Endothelial cell of umbilical vein (primary cell): ENCODE results near the gene APCDD1L. TPM values are rescaled to one million over a fixed set of nuclear protein-coding genes. Genes with fewer than 3 reads are reported as not detected.
A peak's percentile ranks its signal among the peaks of the same experiment; 100 is the strongest.

Experiments
- BruUV-seq: library from RNA; stranded (reverse); fragments of 400-500 nt; replicated peaks from 2 replicates; lab custom pipeline; 2021; lab: Mats Ljungman, UMichigan
- CTCF ChIA-PET: fragments of 300-600, 350-600 bp; sonication (Branson Sonifier 250); formaldehyde crosslinking; loops from one replicate; lab custom pipeline; 2021; ENCODE audit warnings: antibody characterized with exemption, inconsistent platforms; lab: Charles Lee
- POLR2A ChIA-PET: fragments of 300-600, 350-600 bp; sonication (Branson Sonifier 250); formaldehyde crosslinking; loops from one replicate; lab custom pipeline; 2021; ENCODE audit warnings: antibody characterized with exemption, inconsistent platforms; lab: Charles Lee
- DNase-seq: peaks from one replicate; pipeline ENCODE4 v3.0.0-alpha.2; 2011; ENCODE audit warnings: low read depth, low spot score
- FAIRE-seq: peaks from 2 replicates; lab custom pipeline; 2011; peaks lifted over from hg19 to GRCh38; lab: Jason Lieb, UNC
- H2AFZ ChIP-seq: 2 replicates; pipeline ENCODE4 v1.6.0; 2012; ENCODE audit warnings: low read depth, low read length, control low read depth, inconsistent platforms
- H3K27ac ChIP-seq: 2 replicates; pipeline ENCODE4 v1.5.1; 2011; ENCODE audit warnings: low read depth, mild to moderate bottlenecking, control low read depth, low read length, moderate library complexity; ENCODE audit not compliant: insufficient read depth
- H3K27me3 ChIP-seq, 2 experiments: 2 replicates each; pipeline versions ENCODE4 v1.6.0 to v1.6.1; 2011; ENCODE audit warnings: low read length in 2 of 2, mixed read lengths in 1 of 2; ENCODE audit not compliant: control insufficient read depth in 2 of 2, insufficient read depth in 2 of 2
- H3K36me3 ChIP-seq, 2 experiments: 2 replicates in 1 of 2; 3 replicates in 1 of 2; pipeline ENCODE4 v1.5.1; 2011; ENCODE audit warnings: low read length in 2 of 2, mild to moderate bottlenecking in 1 of 2, moderate library complexity in 1 of 2; ENCODE audit not compliant: control insufficient read depth in 2 of 2, insufficient read depth in 2 of 2; ENCODE audit errors: extremely low read depth in 1 of 2
- H3K4me1 ChIP-seq: 3 replicates; pipeline ENCODE4 v1.5.1; 2011; ENCODE audit warnings: mild to moderate bottlenecking, low read length; ENCODE audit not compliant: control insufficient read depth, insufficient read depth; ENCODE audit errors: extremely low read depth
- H3K4me2 ChIP-seq: 2 replicates; pipeline ENCODE4 v1.6.1; 2011; ENCODE audit warnings: low read length, control low read depth, mixed read lengths; ENCODE audit not compliant: insufficient read depth
- H3K4me3 ChIP-seq, 3 experiments: fragments of 200-600 bp in 1 of 3; sonication (generic), shearing (Covaris generic) in 1 of 3; replicated peaks in 1 of 3; 2 replicates each; pipeline ENCODE4 v1.5.1; 2011 to 2016; ENCODE audit warnings: control low read depth in 3 of 3, low read length in 3 of 3, mild to moderate bottlenecking in 2 of 3, inconsistent platforms in 1 of 3, low read depth in 1 of 3, moderate library complexity in 1 of 3; ENCODE audit not compliant: insufficient read depth in 1 of 3
- H3K79me2 ChIP-seq: 2 replicates; pipeline ENCODE4 v1.6.0; 2012; ENCODE audit warnings: low read length, inconsistent platforms; ENCODE audit not compliant: control insufficient read depth, insufficient read depth
- H3K9ac ChIP-seq: replicated peaks from 2 replicates; pipeline ENCODE3; 2011; ENCODE audit warnings: low read length, control low read depth; ENCODE audit not compliant: insufficient read depth; ENCODE audit errors: extremely low read depth
- H3K9me1 ChIP-seq: replicated peaks from 3 replicates; pipeline ENCODE4 v1.6.0; 2011; ENCODE audit warnings: mild to moderate bottlenecking, low read length; ENCODE audit not compliant: control insufficient read depth, insufficient read depth; ENCODE audit errors: extremely low read depth
- H3K9me3 ChIP-seq: replicated peaks from 2 replicates; pipeline ENCODE4 v1.5.1; 2012; ENCODE audit warnings: low read length, inconsistent platforms; ENCODE audit not compliant: control insufficient read depth, insufficient read depth
- H4K20me1 ChIP-seq: replicated peaks from 2 replicates; pipeline ENCODE3; 2011; ENCODE audit warnings: mild to moderate bottlenecking, low read length; ENCODE audit not compliant: control insufficient read depth, insufficient read depth; ENCODE audit errors: extremely low read depth
- CTCF ChIP-seq, 2 donors: IDR thresholded peaks; 1 replicate in 1 of 2; 2 replicates in 1 of 2; pipeline ENCODE4 v1.5.1; 2011; ENCODE audit warnings: low read length in 2 of 2, mild to moderate bottlenecking in 2 of 2, moderate library complexity in 2 of 2, control low read depth in 1 of 2, inconsistent platforms in 1 of 2, low read depth in 1 of 2; ENCODE audit not compliant: insufficient read depth in 1 of 2; ENCODE audit errors: extremely low read depth in 1 of 2
- EZH2 ChIP-seq: IDR thresholded peaks from 2 replicates; pipeline ENCODE4 v1.6.1; 2012; ENCODE audit warnings: borderline replicate concordance, low read depth, mild to moderate bottlenecking, moderate library complexity, low read length, inconsistent platforms; ENCODE audit not compliant: severe bottlenecking
- FOS ChIP-seq: IDR thresholded peaks from 2 replicates; pipeline ENCODE4 v1.6.1; 2011; ENCODE audit warnings: mild to moderate bottlenecking, low read length, moderate library complexity, borderline replicate concordance; ENCODE audit not compliant: insufficient read depth
- GATA2 ChIP-seq: IDR thresholded peaks from 2 replicates; pipeline ENCODE4 v1.7.0; 2011; ENCODE audit warnings: low read depth, mild to moderate bottlenecking, moderate library complexity, mixed read lengths, low read length; ENCODE audit not compliant: insufficient read length, insufficient read depth
- JUN ChIP-seq: IDR thresholded peaks from 2 replicates; pipeline ENCODE4 v1.6.1; 2011; ENCODE audit warnings: borderline replicate concordance, low read depth; ENCODE audit not compliant: insufficient read length, insufficient read depth
- MYC ChIP-seq: IDR thresholded peaks from one replicate; pipeline ENCODE4 v1.6.1; 2011; ENCODE audit warnings: mild to moderate bottlenecking, low read depth, low read length
- POLR2A ChIP-seq: IDR thresholded peaks from 2 replicates; pipeline ENCODE4 v1.6.1; 2012; ENCODE audit warnings: low read depth, mild to moderate bottlenecking, control low read depth, low read length
- POLR2AphosphoS5 ChIP-seq: IDR thresholded peaks from 2 replicates; pipeline ENCODE4 v1.6.1; 2012; ENCODE audit warnings: low read depth, mild to moderate bottlenecking, control low read depth, low read length, moderate library complexity; ENCODE audit not compliant: insufficient read depth
- dilution Hi-C: fragments of 300-500 bp; cut with MboI; formaldehyde crosslinking; loops from one replicate; pipeline ENCODE4 v1.15.0; 2019; ENCODE audit warnings: low sequenced_read_pairs; ENCODE audit not compliant: extremely low pct_ligation_motif_present
- intact Hi-C: fragments of 100-400 bp; cut with micrococcal nuclease; formaldehyde crosslinking; loops from one replicate; pipeline ENCODE4 v1.10.0; 2022
- polyA plus RNA-seq, 4 experiments: library from polyadenylated mRNA; depleted of rRNA in 3 of 4; stranded (reverse) in 3 of 4; unstranded in 1 of 4; fragments of >200 nt; gene quantifications; 2 replicates each; pipeline versions ENCODE4 v1.2.1 to v1.2.3, GENCODE V29; 2011 to 2012; ENCODE audit warnings: missing spikeins in 1 of 4
- total RNA-seq: library from RNA; stranded (reverse); gene quantifications from 2 replicates; pipeline ENCODE4 v1.2.3, GENCODE V29; 2021
- TF ChIP-seq, protein P1 (sequence below): IDR thresholded peaks from 2 replicates; pipeline ENCODE4 v1.6.1; 2011; ENCODE audit not compliant: insufficient read depth, insufficient read length

APCDD1L gene
- total and polyA plus RNA-seq, 2 donors (not counting 3 experiments of a cell fraction or from before 2014, with no cell fraction given): 0.17 to 1.4 TPM

DNA sequence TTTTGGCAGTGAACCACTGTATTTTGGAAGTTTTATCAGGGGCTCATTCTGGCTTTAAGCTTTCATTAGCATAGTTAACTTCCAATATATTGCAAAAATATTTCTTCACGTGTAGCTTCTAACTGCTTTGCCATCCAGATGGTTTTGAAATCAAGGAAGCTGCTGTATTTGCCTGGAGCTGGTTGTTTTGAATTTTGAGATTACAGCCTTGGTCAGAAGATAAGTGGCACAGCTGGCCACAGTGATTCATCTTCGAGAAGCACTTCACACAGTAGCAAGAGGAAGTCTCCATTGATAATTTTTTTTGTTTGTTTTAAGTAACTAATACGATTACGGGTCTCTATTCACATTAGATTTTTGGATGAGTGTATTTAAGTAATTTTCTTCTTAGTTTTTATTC, 3.8 kb downstream of the APCDD1L start:
- Histone ChIP-seq H3K9ac (no peak overlapping the region), H3K79me2 (no peaks in the 10 kb centered on the region), H3K4me2 (no peak overlapping the region), H3K9me3 (no peaks in the 10 kb centered on the region), H3K36me3 (no peaks in the 10 kb centered on the region), H3K27me3 (peaks cover 25 to 30% of the 10 kb centered on the region in 2 experiments), H4K20me1 (no peaks in the 10 kb centered on the region), H3K27ac (no peak overlapping the region), H2AFZ (no peak overlapping the region), H3K4me1 (peaks cover 3% of the 10 kb centered on the region), H3K9me1 (no peaks in the 10 kb centered on the region), H3K4me3 (no peak overlapping the region)
- BruUV-seq: no TSS peak
- no peak for FAIRE-seq
- peak; percentile 64 for DNase-seq
- dilution Hi-C loops (no loop called here), intact Hi-C loops (no loop called here)
- ChIA-PET CTCF (interaction anchor here (1.0 to 2.2 kb wide), 3 partner anchors 9 to 139 kb away, joined by 3 to 9 read pairs (median 4); partner anchors contain the start of gene STX16), POLR2A (no interaction called here)
- no peak for TF ChIP-seq CTCF (IDR thresholded peaks at IDR 0.05; ENCODE audit: extremely low read depth in 1 of 2, insufficient read depth in 1 of 2, low read depth in 1 of 2, low read length in 2 of 2)
- TF ChIP-seq POLR2A: no peak
- peak; percentile 48 for TF ChIP-seq GATA2
- TF ChIP-seq, protein P1, sequence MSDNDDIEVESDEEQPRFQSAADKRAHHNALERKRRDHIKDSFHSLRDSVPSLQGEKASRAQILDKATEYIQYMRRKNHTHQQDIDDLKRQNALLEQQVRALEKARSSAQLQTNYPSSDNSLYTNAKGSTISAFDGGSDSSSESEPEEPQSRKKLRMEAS: no peak
- TF ChIP-seq FOS: peak; percentile 39

DNA sequence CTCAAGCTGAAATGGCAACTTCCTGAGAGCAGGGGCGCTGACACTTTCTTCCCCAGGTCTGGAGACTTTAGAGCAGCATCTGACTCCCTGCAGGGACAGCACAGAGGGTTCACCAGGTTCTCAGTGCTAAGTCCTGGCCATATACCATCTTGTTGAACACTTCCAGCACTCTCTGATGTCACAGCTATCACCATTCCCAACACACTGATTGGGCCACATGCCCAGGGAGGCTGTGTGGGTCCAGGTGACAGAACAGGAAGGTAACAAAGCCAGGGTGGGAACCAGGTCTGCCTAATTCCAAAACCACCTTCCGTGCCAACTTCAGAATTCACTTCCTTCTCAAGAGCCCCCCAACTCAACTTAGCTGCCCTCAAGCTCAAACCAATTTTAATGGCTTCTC, 4.3 kb downstream of the APCDD1L start:
- ChIA-PET POLR2A (no interaction called here), CTCF (interaction anchor here (1.0 to 2.2 kb wide), 3 partner anchors 9 to 140 kb away, joined by 3 to 9 read pairs (median 4); partner anchors contain the start of gene STX16)
- dilution Hi-C loops: no loop called here
- H4K20me1 ChIP-seq: no peaks in the 10 kb centered on the region
- H2AFZ ChIP-seq: no peak overlapping the region
- H3K9ac ChIP-seq: no peak overlapping the region
- H3K4me2 ChIP-seq: no peak overlapping the region
- H3K4me1 ChIP-seq: peaks cover 3% of the 10 kb centered on the region
- no TSS peak for BruUV-seq
- peaks cover 22 to 28% of the 10 kb centered on the region in 2 experiments for H3K27me3 ChIP-seq
- H3K79me2 ChIP-seq: no peaks in the 10 kb centered on the region
- intact Hi-C loops: no loop called here
- no peaks in the 10 kb centered on the region for H3K36me3 ChIP-seq
- no peaks in the 10 kb centered on the region for H3K9me1 ChIP-seq
- H3K4me3 ChIP-seq: no peak overlapping the region
- DNase-seq: no peak
- no peaks in the 10 kb centered on the region for H3K9me3 ChIP-seq
- no peak for FAIRE-seq
- TF ChIP-seq EZH2 (no peak), CTCF (IDR thresholded peaks at IDR 0.05; ENCODE audit: extremely low read depth in 1 of 2, insufficient read depth in 1 of 2, low read depth in 1 of 2, low read length in 2 of 2) (no peak), JUN (no peak), POLR2A (no peak), POLR2AphosphoS5 (no peak), MYC (no peak), FOS (no peak)
- TF ChIP-seq, protein P1: no peak
- no peak overlapping the region for H3K27ac ChIP-seq
